Measurements from ENCODE around the gene ADAMTSL5.

GRCh38 chr19:1495799-1496713, 16.8 kb downstream of the ADAMTSL5 start:
- no peak for TF ChIP-seq POLR2A (IDR thresholded peaks at IDR 0.05)
- TF ChIP-seq, protein P1, sequence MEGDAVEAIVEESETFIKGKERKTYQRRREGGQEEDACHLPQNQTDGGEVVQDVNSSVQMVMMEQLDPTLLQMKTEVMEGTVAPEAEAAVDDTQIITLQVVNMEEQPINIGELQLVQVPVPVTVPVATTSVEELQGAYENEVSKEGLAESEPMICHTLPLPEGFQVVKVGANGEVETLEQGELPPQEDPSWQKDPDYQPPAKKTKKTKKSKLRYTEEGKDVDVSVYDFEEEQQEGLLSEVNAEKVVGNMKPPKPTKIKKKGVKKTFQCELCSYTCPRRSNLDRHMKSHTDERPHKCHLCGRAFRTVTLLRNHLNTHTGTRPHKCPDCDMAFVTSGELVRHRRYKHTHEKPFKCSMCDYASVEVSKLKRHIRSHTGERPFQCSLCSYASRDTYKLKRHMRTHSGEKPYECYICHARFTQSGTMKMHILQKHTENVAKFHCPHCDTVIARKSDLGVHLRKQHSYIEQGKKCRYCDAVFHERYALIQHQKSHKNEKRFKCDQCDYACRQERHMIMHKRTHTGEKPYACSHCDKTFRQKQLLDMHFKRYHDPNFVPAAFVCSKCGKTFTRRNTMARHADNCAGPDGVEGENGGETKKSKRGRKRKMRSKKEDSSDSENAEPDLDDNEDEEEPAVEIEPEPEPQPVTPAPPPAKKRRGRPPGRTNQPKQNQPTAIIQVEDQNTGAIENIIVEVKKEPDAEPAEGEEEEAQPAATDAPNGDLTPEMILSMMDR (IDR thresholded peaks at IDR 0.05), result no peak

Data from gastroesophageal sphincter (tissue), 3 donors.